Ecto neural progenitor cell (in vitro differentiated cells): ENCODE measurements around the gene PLXNB1.

Experiments used
- DNase-seq: peaks from one replicate; pipeline ENCODE4 v3.0.0-alpha.2; 2018; ENCODE audit warnings: low spot score

PLXNB1 gene

DNA sequence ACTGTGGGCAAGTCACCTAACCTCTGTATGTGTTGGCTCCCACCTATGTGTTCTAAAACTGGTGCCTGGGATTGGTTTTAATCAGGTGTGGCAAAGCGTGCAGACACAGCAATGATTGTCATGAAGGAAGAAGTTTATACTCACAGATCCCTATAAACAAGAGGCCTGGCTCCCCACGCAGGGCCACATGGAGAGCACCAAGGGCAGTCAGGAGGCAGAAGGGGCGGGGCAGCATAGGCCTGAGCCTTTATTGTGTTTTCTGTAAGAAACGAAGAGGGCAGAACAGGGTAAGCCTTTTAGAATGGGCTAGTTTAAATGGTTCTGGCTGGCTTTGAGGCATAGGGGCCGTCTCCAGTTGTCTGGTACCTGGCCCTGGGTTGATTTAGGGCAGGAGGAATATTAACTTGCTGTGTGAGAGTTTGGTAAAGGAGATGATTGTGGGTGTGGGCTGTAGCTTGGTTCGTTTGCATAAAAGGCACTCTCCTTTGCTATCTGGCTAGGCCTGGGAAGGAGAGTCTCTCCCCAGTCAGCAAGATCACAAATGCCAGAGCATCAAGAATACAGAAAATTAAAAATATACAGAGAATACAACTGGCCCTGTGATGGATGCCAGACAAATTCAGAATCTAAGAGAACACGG lies 60.1 kb downstream of the PLXNB1 start:
- no peak for DNase-seq

GRCh38 chr3:48367201-48367600 lies 62.7 kb downstream of the PLXNB1 start:
- DNase-seq = no peak

- DNase-seq = no peak
Measured at GRCh38 chr3:48364840-48365239, 65.0 kb downstream of the PLXNB1 start.

GRCh38 chr3:48361928-48362327 lies 68.0 kb downstream of the PLXNB1 start:
- no peak for DNase-seq

- peak; percentile 7 for DNase-seq
Measured at GRCh38 chr3:48356419-48356818, 73.5 kb downstream of the PLXNB1 start.

DNA sequence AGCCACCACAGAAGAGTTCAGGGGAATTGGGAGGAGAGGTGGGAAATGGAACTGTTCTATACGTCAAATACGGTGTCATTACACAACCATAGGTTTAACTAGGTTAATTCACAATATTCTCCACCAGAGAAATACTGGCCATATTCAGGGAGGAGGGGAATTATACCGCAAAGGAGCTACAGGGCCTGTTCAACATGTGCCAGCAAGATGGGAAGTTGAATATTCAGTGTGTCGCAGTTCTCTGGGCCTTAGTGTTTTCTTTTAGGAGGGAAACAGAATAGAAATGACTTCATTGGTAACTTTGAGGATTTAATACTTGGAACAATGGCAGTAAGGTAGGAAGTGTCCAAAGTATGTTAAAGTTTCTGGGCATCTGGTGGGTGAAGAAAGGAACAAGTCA lies 75.9 kb downstream of the PLXNB1 start:
- no peak for DNase-seq
